HG02973 (cell line): ENCODE measurements around the gene SYNE4.
"Not testable (repeated sequence)": the region's sequence is repeated elsewhere in the genome, so short reads cannot be mapped to it uniquely, and the experiment has no call there.

Experiments
- ATAC-seq: cut with Tn5 transposase; IDR thresholded peaks from one replicate; pipeline ENCODE4 v1.9.1; 2021; ENCODE audit warnings: moderate library complexity; ENCODE audit not compliant: unreplicated experiment

The SYNE4 gene

GRCh38 chr19:35957411-35957810 is 51.2 kb downstream of the SYNE4 start:
- not testable (repeated sequence) for ATAC-seq

- no peak for ATAC-seq
Measured at GRCh38 chr19:35955881-35956634, 52.6 kb downstream of the SYNE4 start.
